Stimulated activated CD4-positive, alpha-beta T cell treated with anti-CD3 and anti-CD28 coated beads, TNF-alpha, amount 100 ng/mL, for 4 hours (primary cell): ENCODE results near the gene FAM24A.
A peak's percentile ranks its signal among the peaks of the same experiment; 100 is the strongest.
"Not testable (repeated sequence)": the region's sequence is repeated elsewhere in the genome, so short reads cannot be mapped to it uniquely, and the experiment has no call there.

Experiments
- DNase-seq, 3 experiments: peaks; one replicate each; pipeline ENCODE4 v3.0.0-alpha.2; 2020; ENCODE audit warnings: low read depth in 3 of 3

Gene FAM24A, protein sequence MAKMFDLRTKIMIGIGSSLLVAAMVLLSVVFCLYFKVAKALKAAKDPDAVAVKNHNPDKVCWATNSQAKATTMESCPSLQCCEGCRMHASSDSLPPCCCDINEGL

DNA sequence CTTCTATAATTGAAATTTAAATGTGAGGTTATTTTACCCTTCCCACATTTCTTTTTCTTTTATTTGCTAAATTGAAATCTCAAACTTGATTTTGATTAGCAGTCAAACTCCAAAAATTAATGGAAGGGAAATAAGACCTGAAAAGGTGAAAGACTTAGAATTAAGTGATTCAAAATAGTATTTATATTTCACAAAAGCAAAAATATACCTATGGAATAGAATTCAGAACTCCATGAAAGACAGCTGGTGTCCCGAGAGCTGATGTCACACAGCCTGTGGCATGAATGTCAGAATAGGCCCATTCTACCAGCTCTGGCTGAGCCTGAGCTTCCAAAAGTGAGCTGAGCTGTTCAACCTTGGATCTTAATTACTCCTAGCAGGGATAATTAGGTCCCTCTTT, at the start of gene FAM24A:
Gene FAM24A, plus strand, starts transcription at position 301 of the 400 bp plus-strand sequence. CDS start 1,025 bp downstream, outside the sequence.
- no peak for DNase-seq

DNA sequence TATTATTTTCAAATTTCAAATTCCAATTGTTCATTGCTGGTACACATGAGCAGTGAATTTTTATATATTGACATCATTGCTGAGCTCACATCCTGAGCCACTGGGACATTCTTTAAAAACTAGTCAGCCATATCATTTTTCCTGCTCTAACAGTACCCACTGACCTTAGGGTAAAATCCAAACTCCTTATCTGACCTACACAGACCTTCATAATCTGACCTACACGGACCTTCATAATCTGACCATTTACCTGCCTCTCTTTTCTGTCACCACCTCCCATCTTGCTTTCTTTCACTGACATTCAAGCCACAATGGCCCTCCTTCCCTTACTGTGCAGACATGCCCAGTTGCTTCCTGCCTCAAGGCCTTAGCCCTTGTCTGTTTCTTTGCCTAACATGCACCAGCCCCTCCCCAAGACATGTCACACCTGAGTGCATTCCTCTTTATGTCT, 48.7 kb upstream of the FAM24A start:
- no peak for DNase-seq

- DNase-seq: no peak
These were observed 46.9 kb upstream of the FAM24A start for GRCh38 chr10:122863216-122864193.

- no peak for DNase-seq
These were observed 46.2 kb upstream of the FAM24A start for GRCh38 chr10:122864194-122864592.

DNA sequence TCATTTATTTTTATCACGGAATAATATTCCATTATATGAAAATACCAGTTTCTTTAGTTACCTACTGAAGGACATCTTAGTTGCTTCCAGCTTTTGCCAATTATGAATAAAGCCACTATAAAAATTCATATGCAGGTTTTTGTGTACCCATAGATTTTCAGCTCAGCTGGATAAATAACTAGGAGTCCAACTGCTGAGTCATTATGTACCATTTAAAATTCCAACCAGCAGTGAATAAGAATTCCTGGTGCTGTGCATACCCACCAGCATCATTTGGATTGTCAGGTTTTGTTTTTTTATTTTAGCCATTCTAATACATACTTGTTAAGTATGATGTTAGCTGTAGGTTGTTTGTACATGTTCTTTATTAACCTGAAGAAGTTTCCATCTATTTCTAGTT, 45.5 kb upstream of the FAM24A start:
- DNase-seq: no peak

- not testable (repeated sequence) for DNase-seq
These were observed 43.5 kb upstream of the FAM24A start for GRCh38 chr10:122866757-122867482.

DNA sequence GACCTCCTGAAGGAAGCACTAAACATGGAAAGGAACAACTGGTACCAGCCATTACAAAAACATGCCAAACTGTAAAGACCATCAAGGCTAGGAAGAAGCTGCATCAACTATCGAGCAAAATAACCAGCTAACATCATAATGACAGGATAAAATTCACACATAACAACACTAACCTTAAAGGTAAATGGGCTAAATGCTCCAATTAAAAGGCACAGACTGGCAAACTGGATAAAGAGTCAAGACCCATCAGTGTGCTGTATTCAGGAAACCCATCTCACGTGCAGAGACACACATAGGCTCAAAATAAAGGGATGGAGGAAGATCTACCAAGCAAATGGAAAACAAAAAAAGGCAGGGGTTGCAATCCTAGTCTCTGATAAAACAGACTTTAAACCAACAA, 41.6 kb upstream of the FAM24A start:
- not testable (repeated sequence) for DNase-seq

DNA sequence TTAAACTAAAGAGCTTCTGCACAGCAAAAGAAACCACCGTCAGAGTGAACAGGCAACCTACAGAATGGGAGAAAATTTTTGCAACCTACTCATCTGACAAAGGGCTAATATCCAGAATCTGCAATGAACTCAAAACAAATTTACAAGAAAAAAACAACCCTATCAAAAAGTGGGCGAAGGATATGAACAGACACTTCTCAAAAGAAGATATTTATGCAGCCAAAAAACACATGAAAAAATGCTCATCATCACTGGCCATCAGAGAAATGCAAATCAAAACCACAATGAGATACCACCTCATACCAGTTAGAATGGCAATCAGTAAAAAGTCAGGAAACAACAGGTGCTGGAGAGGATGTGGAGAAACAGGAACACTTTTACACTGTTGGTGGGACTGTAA, 38.5 kb upstream of the FAM24A start:
- DNase-seq: not testable (repeated sequence)

- DNase-seq: no peak
These were observed 34.5 kb upstream of the FAM24A start for GRCh38 chr10:122875843-122876466.

- DNase-seq: no peak
These were observed 33.9 kb upstream of the FAM24A start for GRCh38 chr10:122876467-122876855.

DNA sequence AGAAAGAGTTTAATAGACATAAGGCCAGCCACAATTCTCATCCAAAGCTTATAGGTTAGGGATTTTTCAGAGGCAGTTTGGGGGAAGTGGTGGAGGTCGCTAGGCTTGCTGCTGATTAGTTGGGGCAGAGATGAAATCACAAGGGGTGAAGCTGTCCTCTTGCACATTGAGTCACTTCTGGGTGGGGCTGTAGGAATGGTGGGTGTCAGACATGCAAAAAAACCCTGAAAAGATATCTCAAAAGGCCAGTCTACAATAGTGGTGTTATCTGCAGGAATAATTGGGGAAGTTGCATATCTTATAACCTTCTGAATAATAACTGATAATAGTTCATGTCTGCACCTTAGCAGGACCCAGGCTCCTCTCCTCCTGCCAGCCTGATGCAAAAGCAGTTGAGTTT, 33.1 kb upstream of the FAM24A start:
- no peak for DNase-seq

- no peak for DNase-seq
These were observed 31.5 kb upstream of the FAM24A start for GRCh38 chr10:122878799-122879338.

GRCh38 chr10:122879339-122880273, 30.8 kb upstream of the FAM24A start, which contains the start of gene FAM24B:
TSS of gene FAM24B (minus strand) at chr10:122879581. CDS start at chr10:122850515, 29,066 bp downstream.
- DNase-seq: peak; percentile 82 to 93 (median 90)

DNA sequence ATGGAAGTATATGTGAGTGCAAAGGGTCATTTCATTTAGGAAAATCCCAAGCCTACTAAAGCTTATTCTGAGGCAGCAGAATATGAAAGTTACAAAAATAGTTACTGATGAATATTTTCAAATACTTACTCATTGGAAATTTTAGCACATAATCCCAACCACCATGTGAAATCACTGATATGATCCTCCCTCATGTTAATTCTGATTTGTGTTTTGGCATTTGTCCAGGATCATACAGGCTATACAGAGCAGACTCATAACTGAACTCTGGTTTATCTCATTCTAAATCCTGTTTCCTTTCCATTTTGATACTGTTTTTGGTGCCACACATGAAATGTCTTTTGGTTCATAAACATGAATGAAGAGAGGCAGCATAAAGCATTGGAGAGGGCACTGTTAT, 27.6 kb upstream of the FAM24A start:
- DNase-seq: no peak

DNA sequence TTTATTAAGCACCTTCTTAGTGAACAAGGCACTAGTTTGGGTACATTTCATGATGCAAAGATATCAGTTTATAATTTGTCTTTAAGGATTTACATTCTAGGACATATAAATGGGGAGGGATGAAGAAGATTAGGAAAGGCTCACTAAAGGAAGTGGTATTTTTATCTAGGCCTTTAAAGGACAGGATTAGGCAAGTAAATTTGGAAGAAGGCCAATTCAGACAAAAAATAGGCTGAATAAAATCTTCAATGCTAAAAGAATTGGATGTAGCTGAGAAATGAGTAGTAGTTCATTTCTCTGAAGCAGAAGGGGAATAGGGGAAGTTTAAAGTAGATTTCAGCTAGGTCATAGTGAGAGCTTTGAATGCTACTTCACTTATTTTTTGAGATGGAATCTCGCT, 26.2 kb upstream of the FAM24A start:
- DNase-seq: no peak

DNA sequence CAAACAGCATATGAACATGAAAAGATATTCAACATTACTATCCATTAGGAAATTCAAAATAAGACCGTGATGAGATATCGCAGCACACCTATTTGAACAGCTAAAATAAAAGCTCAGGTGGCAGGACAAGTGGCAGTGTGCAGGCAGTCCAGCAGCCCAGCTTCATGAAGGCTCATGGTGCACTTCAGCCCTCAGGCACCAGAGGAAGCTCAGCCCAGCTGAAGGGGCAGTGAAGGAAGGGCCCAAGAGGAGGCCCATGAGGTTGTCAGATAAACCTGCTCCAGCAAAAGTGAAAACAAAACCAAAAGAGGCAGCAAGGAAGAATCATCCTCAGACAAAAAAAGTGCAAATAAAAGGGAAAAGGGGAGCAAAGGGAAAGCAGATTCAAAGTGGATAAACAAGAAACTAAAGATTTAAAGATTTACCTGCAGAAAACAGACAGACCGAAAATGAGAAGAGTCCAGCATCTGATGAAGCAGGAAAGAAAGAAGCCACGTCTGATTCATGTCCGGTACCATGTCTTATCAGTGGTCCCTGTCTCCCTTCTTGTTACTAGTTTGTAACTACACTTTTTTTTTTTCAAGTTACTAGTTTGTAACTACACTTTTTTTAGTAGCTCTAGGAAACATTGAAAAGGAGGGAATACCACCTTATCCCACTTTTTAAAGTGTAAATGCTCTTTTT, 16.0 kb upstream of the FAM24A start:
- no peak for DNase-seq

DNA sequence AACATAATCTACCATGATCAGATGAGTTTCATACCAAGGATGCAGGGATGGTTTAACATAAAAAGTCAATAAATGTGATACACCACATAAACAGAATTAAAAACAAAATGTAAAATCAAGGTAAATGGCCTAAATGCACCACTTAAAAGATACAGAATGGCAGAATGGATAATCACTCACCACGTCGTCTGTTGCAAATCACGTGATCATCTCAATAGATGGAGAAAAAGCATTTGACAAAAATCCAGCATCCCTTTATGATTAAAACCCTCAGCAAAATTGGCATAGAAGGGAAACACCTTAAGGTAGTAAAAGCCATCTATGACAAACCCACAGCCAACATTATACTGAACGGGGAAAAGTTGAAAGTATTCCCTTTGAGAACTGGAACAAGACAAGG, 6.5 kb upstream of the FAM24A start:
- not testable (repeated sequence) for DNase-seq

- DNase-seq: peak in 1 of 3 experiments; percentile 18
These were observed 1.6 kb downstream of the FAM24A start for GRCh38 chr10:122911889-122912484.

GRCh38 chr10:122915700-122916099, 5.3 kb downstream of the FAM24A start:
- DNase-seq: no peak
